Thoracic aorta (tissue), 2 donors: ENCODE results near the gene MGAT5. TPM values are rescaled to one million over a fixed set of nuclear protein-coding genes. Genes with fewer than 3 reads are reported as not detected.

Experiments used
- ATAC-seq: fragments of 150-250 bp; one replicate; pipeline ENCODE4 v1.8.0; 2017; ENCODE audit warnings: low read depth; ENCODE audit not compliant: insufficient number of reproducible peaks, low FRiP score
- DNase-seq: peaks from one replicate; pipeline ENCODE4 v3.0.0-alpha.2; 2020; ENCODE audit warnings: low spot score
- H3K27ac ChIP-seq, 2 donors: fragments of 200-600 bp; sonication (generic); 1 replicate in 1 of 2; 2 replicates in 1 of 2; pipeline ENCODE4 v1.5.1; 2016; ENCODE audit warnings: mild to moderate bottlenecking in 2 of 2, moderate library complexity in 2 of 2
- H3K27me3 ChIP-seq: fragments of 200-600 bp; sonication (generic); replicated peaks from 2 replicates; pipeline ENCODE4 v1.6.0; 2016; ENCODE audit warnings: mild to moderate bottlenecking; ENCODE audit not compliant: insufficient read depth
- H3K36me3 ChIP-seq: fragments of 200-600 bp; sonication (generic); one replicate; pipeline ENCODE4 v1.5.1; 2016
- H3K4me1 ChIP-seq, 2 donors: fragments of 200-600 bp; sonication (generic); 1 replicate in 1 of 2; 2 replicates in 1 of 2; pipeline versions ENCODE4 v1.5.1 to v1.6.0; 2016; ENCODE audit warnings: low read depth in 2 of 2, mild to moderate bottlenecking in 1 of 2; ENCODE audit not compliant: control insufficient read depth in 1 of 2
- H3K4me3 ChIP-seq: fragments of 200-600 bp; sonication (generic); 2 replicates; pipeline ENCODE4 v1.5.1; 2016; ENCODE audit warnings: mild to moderate bottlenecking
- H3K9me3 ChIP-seq: fragments of 200-600 bp; sonication (generic); 2 replicates; pipeline ENCODE4 v1.5.1; 2016
- total RNA-seq, 2 donors: library from RNA; depleted of rRNA; stranded (reverse); fragments of >200 nt; gene quantifications; one replicate each; pipeline versions ENCODE4 v1.1.0 to v1.2.3, GENCODE V29; 2016
- TF ChIP-seq, protein P1 (sequence below): fragments of 200-600 bp; sonication (generic); IDR thresholded peaks from one replicate; pipeline ENCODE4 v1.5.1; 2019; ENCODE audit warnings: antibody characterized with exemption

Gene MGAT5
- total RNA-seq, 2 donors from 2014 or later, result 43.9 to 95.3 TPM

DNA sequence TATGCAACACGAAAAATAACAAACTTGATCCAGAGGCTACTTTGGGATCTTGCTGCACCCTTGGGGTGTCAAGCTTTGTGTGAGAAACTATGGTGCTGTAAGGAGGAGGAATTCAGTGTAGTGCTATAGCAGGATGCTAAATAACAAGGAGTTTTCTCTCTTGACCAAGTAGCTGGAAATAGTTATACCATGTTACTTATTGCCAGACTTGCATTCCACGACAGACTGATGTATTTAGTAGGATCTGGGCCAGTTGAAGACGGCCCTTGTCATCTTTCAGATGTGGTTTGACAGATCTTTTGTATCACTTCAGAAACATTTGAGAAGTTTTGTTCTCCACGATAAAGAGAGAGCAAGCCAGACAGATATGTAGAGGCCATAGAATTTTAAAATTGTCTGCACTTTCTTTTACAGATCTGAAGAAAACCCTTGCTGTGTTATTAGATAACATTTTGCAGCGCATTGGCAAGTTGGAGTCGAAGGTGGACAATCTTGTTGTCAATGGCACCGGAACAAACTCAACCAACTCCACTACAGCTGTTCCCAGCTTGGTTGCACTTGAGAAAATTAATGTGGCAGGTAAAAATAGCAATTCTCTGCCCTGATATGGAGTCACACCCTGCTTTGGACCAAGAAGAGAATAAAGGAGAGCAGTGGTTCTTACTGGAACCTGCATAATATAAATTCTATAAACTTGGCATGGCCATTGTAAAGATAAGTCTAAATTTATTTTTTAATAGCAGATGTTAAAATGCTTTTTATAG, 16.3 kb downstream of the MGAT5 start:
- TF ChIP-seq, protein P1, sequence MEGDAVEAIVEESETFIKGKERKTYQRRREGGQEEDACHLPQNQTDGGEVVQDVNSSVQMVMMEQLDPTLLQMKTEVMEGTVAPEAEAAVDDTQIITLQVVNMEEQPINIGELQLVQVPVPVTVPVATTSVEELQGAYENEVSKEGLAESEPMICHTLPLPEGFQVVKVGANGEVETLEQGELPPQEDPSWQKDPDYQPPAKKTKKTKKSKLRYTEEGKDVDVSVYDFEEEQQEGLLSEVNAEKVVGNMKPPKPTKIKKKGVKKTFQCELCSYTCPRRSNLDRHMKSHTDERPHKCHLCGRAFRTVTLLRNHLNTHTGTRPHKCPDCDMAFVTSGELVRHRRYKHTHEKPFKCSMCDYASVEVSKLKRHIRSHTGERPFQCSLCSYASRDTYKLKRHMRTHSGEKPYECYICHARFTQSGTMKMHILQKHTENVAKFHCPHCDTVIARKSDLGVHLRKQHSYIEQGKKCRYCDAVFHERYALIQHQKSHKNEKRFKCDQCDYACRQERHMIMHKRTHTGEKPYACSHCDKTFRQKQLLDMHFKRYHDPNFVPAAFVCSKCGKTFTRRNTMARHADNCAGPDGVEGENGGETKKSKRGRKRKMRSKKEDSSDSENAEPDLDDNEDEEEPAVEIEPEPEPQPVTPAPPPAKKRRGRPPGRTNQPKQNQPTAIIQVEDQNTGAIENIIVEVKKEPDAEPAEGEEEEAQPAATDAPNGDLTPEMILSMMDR, result no peak
- H3K27ac ChIP-seq, result no peak overlapping the region
- ATAC-seq, result no peak

DNA sequence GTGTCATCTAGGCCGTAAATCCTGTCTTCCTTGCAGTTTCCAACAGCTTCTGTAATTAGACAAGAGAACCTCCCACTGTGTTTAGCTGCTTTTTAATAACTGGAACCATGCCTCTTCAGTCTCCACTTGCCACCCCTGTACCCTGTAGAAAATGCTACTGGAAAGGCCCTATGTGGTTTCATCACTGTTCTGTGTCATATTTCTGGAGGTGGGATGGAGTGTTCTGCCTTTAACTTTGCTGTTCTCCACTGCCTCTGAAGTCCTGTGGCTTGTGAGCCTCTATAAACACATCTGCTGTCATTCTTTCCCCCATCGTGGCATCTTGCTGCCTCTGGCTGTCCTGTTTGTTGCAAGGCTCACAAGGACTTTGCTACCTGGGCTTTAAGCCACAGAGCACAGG, 17.9 kb downstream of the MGAT5 start:
- no peaks in the 10 kb centered on the region for H3K27me3 ChIP-seq
- H3K27ac ChIP-seq, result no peak overlapping the region
- TF ChIP-seq, protein P1, result no peak
- H3K4me1 ChIP-seq, result peaks cover 0 to 8% of the 10 kb centered on the region in 2 donors
- H3K9me3 ChIP-seq, result no peaks in the 10 kb centered on the region
- no peak overlapping the region for H3K4me3 ChIP-seq
- ATAC-seq (no peak), DNase-seq (no peak)
- H3K36me3 ChIP-seq, result no peaks in the 10 kb centered on the region

More for the DNA sequence above, 16.3 kb downstream of the MGAT5 start:
- H3K4me1 ChIP-seq, result peaks cover 0 to 8% of the 10 kb centered on the region in 2 donors
- DNase-seq, result no peak
- H3K4me3 ChIP-seq, result no peak overlapping the region
- H3K27me3 ChIP-seq, result no peaks in the 10 kb centered on the region
- H3K9me3 ChIP-seq, result no peaks in the 10 kb centered on the region
- no peaks in the 10 kb centered on the region for H3K36me3 ChIP-seq

DNA sequence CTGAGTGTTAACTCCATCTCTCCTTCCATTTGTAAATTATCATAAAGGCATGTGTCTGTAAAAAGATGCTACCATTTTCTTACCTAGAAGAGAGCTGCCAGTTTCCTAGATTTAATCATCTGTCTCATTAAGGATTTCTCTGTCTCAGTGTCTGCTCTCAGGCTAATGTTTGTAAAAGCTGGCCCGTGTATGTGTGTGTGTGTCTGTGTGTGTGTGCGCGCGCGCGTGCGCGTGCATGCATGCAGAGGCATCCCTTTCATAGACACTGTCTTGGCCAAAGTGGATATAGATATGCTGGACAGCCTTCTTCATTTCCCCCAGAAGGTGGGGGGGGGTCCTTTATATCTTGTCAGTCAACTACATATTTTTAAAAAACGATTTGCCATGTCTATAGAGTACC, 18.9 kb downstream of the MGAT5 start:
- no peak overlapping the region for H3K4me3 ChIP-seq
- no peaks in the 10 kb centered on the region for H3K9me3 ChIP-seq
- DNase-seq (no peak), ATAC-seq (no peak)
- TF ChIP-seq, protein P1, result no peak
- peaks cover 0 to 8% of the 10 kb centered on the region in 2 donors for H3K4me1 ChIP-seq
- no peaks in the 10 kb centered on the region for H3K36me3 ChIP-seq
- no peak overlapping the region for H3K27ac ChIP-seq
- no peaks in the 10 kb centered on the region for H3K27me3 ChIP-seq

DNA sequence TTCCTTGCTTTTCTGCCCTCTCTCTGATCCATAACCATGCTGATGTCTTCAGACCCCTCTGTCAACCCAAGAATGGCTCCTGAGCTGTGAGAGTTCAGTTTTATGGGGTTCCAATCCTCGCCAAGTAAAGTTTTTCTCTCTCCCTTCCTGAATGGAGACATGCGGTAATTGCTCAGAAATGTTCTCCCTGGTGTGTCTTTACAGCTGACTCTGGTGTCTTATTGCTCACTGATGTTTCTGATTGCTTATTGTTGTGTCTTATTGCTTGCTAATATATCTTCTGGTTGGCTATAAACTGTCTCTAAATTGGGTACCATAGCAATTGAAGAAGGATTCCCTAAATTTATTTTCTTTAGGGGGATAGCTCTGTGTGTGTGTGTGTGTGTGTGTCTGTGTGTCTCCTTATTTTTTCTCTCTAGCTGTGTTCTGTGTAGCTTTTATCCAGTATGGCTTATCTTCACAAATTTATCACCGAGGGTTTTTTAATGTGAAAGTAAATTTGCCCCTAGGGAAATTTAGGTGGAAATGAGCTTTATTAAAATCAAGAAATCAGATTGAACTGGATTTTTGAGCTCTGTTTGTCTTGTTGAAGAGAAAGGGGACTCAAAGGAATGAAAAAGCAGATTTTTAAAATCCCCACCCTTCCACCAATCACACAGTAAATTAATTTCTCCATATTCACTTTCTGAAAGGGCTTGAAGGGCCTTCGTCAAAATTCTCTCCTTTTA, 19.5 kb downstream of the MGAT5 start:
- ATAC-seq (no peak), DNase-seq (no peak)
- no peaks in the 10 kb centered on the region for H3K9me3 ChIP-seq
- H3K4me1 ChIP-seq, result peaks cover 0 to 9% of the 10 kb centered on the region in 2 donors
- H3K36me3 ChIP-seq, result no peaks in the 10 kb centered on the region
- TF ChIP-seq, protein P1, result no peak
- no peak overlapping the region for H3K4me3 ChIP-seq
- H3K27ac ChIP-seq, result no peak overlapping the region
- H3K27me3 ChIP-seq, result no peaks in the 10 kb centered on the region

- Histone ChIP-seq H3K36me3 (no peaks in the 10 kb centered on the region), H3K27ac (no peak overlapping the region), H3K9me3 (no peaks in the 10 kb centered on the region), H3K27me3 (no peaks in the 10 kb centered on the region), H3K4me3 (no peak overlapping the region), H3K4me1 (peaks cover 0 to 16% of the 10 kb centered on the region in 2 donors)
- TF ChIP-seq, protein P1, result no peak
- no peak for DNase-seq
- no peak for ATAC-seq
Observed at GRCh38 chr2:134274121-134274520, 20.2 kb downstream of the MGAT5 start.
